NB4 (cell line): ENCODE results near the gene EIF2AK2.

ENCODE experiments used
- DNase-seq: peaks from one replicate; pipeline ENCODE4 v3.0.0; 2010; ENCODE audit warnings: low read depth
- H3K4me3 ChIP-seq: one replicate; pipeline ENCODE4 v1.5.1; 2011; ENCODE audit warnings: mild to moderate bottlenecking, low read depth, low read length, moderate library complexity
- MYC ChIP-seq: IDR thresholded peaks from 2 replicates; pipeline ENCODE4 v1.6.1; 2011; ENCODE audit warnings: low read depth, low read length
- POLR2A ChIP-seq: IDR thresholded peaks from 2 replicates; pipeline ENCODE4 v1.6.1; 2011; ENCODE audit warnings: mild to moderate bottlenecking; ENCODE audit not compliant: insufficient read length; ENCODE audit errors: extremely low read depth
- TF ChIP-seq, protein P1 (sequence below): IDR thresholded peaks from 2 replicates; pipeline ENCODE4 v1.6.1; 2011; ENCODE audit warnings: low read depth, low read length
- TF ChIP-seq, protein P2 (sequence below): IDR thresholded peaks from one replicate; pipeline ENCODE4 v1.5.1; 2012; ENCODE audit warnings: low read depth, low read length

EIF2AK2 gene

DNA sequence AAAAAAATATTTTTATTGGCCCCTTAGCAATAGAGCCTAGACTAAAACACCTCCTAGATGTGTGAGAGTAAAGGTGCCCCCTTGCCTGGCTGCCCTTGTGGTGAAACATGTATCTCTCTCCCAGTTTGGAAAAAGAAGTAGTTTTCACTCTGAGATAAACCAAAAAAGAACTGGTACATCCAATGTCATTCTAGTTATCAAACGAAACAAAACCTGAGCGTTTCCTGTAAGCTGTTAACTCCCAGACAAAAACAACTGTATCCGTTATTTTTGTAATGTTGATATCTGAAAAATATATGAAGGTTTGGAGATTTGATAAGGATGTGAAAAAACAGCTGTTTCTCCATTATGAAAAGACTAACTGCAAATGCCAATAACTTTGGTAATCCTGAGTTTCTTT lies 96.9 kb downstream of the EIF2AK2 start:
- TF ChIP-seq, protein P1, sequence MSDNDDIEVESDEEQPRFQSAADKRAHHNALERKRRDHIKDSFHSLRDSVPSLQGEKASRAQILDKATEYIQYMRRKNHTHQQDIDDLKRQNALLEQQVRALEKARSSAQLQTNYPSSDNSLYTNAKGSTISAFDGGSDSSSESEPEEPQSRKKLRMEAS, result no peak
- TF ChIP-seq POLR2A (no peak), MYC (no peak)
- TF ChIP-seq, protein P2, sequence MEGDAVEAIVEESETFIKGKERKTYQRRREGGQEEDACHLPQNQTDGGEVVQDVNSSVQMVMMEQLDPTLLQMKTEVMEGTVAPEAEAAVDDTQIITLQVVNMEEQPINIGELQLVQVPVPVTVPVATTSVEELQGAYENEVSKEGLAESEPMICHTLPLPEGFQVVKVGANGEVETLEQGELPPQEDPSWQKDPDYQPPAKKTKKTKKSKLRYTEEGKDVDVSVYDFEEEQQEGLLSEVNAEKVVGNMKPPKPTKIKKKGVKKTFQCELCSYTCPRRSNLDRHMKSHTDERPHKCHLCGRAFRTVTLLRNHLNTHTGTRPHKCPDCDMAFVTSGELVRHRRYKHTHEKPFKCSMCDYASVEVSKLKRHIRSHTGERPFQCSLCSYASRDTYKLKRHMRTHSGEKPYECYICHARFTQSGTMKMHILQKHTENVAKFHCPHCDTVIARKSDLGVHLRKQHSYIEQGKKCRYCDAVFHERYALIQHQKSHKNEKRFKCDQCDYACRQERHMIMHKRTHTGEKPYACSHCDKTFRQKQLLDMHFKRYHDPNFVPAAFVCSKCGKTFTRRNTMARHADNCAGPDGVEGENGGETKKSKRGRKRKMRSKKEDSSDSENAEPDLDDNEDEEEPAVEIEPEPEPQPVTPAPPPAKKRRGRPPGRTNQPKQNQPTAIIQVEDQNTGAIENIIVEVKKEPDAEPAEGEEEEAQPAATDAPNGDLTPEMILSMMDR, result no peak
- no peak for DNase-seq
- no peak overlapping the region for H3K4me3 ChIP-seq

DNA sequence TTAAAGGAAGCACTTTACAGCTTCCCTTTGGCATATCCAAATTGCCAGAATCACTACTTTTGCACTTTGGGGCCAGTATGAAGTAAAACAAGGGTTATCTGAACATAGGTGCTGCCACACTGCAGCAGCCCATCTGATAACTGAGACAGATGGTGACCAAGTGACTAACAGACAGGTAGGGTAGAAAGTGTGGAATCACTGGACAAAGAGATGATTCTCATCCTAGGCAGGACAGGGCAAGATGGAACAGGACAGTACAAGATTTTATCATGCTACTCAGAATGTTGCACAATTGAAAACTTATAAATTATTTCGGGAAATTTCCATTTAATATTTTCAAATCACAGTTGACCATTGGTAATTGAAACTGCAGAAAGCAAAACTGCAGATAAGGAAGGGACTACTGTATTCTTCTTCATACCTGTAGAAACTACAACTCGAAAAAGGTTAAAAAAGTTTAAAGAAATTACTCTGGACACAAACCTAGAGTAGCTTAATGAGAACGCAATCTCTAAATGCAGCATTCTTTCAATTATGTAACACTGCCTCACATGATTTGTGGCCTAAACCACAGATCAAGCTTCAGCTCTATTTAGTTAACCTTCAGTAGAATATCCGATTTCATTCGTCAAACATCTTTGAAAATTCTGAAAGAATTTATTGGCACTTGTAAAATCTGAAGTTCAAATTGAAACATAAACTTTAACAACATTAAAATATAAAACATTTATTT lies 104.0 kb downstream of the EIF2AK2 start:
- H3K4me3 ChIP-seq, result no peak overlapping the region
- no peak for DNase-seq
- TF ChIP-seq, protein P2, result no peak
- TF ChIP-seq POLR2A, result no peak
- TF ChIP-seq, protein P1, result no peak
